GM12892 (cell line): ENCODE results near the gene GADD45GIP1.

Experiments
- DNase-seq: peaks from one replicate; pipeline ENCODE4 v3.0.0; 2011; ENCODE audit not compliant: insufficient read length
- FAIRE-seq: peaks from 2 replicates; lab custom pipeline; 2011; peaks lifted over from hg19 to GRCh38; lab: Jason Lieb, UNC
- POLR2A ChIP-seq: IDR thresholded peaks from 2 replicates; pipeline ENCODE4 v1.6.1; 2011; ENCODE audit warnings: low read depth, low read length, control low read depth
- POLR2AphosphoS5 ChIP-seq: IDR thresholded peaks from 2 replicates; pipeline ENCODE4 v1.6.1; 2011; ENCODE audit warnings: low read depth, low read length, control low read depth
- TAF1 ChIP-seq: IDR thresholded peaks from 2 replicates; pipeline ENCODE4 v1.6.1; 2011; ENCODE audit warnings: low read depth, mild to moderate bottlenecking, control low read depth, low read length, borderline replicate concordance

GADD45GIP1 gene

GRCh38 chr19:12996406-12997094 lies 39.5 kb upstream of the GADD45GIP1 start:
- FAIRE-seq: no peak
- no peak for TF ChIP-seq TAF1
- no peak for TF ChIP-seq POLR2A
- TF ChIP-seq POLR2AphosphoS5: no peak
- DNase-seq: no peak

- DNase-seq (peak; percentile 71), FAIRE-seq (no peak)
- TF ChIP-seq POLR2A: no peak
- TF ChIP-seq TAF1: no peak
- no peak for TF ChIP-seq POLR2AphosphoS5
These were observed 38.8 kb upstream of the GADD45GIP1 start for GRCh38 chr19:12995596-12996405.

- FAIRE-seq: peak; percentile 83
- no peak for DNase-seq
- TF ChIP-seq POLR2AphosphoS5 (no peak), POLR2A (no peak), TAF1 (no peak)
These were observed 37.9 kb upstream of the GADD45GIP1 start, which contains the start of gene NFIX for GRCh38 chr19:12994701-12995595. Gene NFIX (plus strand): TSS chr19:12995475. CDS start chr19:12995838, 363 bp downstream.

GRCh38 chr19:12993562-12993961 lies 36.5 kb upstream of the GADD45GIP1 start:
- no peak for DNase-seq
- TF ChIP-seq POLR2A (no peak), POLR2AphosphoS5 (no peak), TAF1 (no peak)
- no peak for FAIRE-seq

- DNase-seq (no peak), FAIRE-seq (no peak)
- TF ChIP-seq POLR2AphosphoS5: no peak
- no peak for TF ChIP-seq TAF1
- no peak for TF ChIP-seq POLR2A
These were observed 35.7 kb upstream of the GADD45GIP1 start for GRCh38 chr19:12992729-12993128.

GRCh38 chr19:12991296-12991695 lies 34.3 kb upstream of the GADD45GIP1 start:
- DNase-seq (no peak), FAIRE-seq (no peak)
- no peak for TF ChIP-seq POLR2AphosphoS5
- no peak for TF ChIP-seq POLR2A
- TF ChIP-seq TAF1: no peak

- TF ChIP-seq TAF1 (no peak), POLR2A (no peak), POLR2AphosphoS5 (no peak)
- FAIRE-seq: no peak
These were observed 33.8 kb upstream of the GADD45GIP1 start for GRCh38 chr19:12990853-12991252.

GRCh38 chr19:12990431-12990830 lies 33.4 kb upstream of the GADD45GIP1 start:
- DNase-seq (no peak), FAIRE-seq (no peak)
- TF ChIP-seq POLR2A: no peak
- no peak for TF ChIP-seq TAF1
- TF ChIP-seq POLR2AphosphoS5: no peak

More at GRCh38 chr19:12990853-12991252, 33.8 kb upstream of the GADD45GIP1 start:
- no peak for DNase-seq

- TF ChIP-seq TAF1 (no peak), POLR2A (no peak), POLR2AphosphoS5 (no peak)
- no peak for FAIRE-seq
- DNase-seq: no peak
These were observed 30.8 kb upstream of the GADD45GIP1 start for GRCh38 chr19:12987781-12988180.

- no peak for DNase-seq
- TF ChIP-seq POLR2AphosphoS5 (no peak), POLR2A (no peak), TAF1 (no peak)
- FAIRE-seq: no peak
These were observed 30.2 kb upstream of the GADD45GIP1 start for GRCh38 chr19:12987190-12987589.
